Stomach (tissue), 4 donors: ENCODE data around the gene PBXIP1.

Source experiments
- EP300 ChIP-seq: sonication (generic); formaldehyde crosslinking; IDR thresholded peaks from one replicate; pipeline ENCODE4 v1.6.1; 2017; ENCODE audit warnings: antibody characterized with exemption
- POLR2A ChIP-seq, 4 donors: fragments of 450-650 bp; IDR thresholded peaks; one replicate each; pipeline ENCODE4 v1.6.1; 2016; ENCODE audit warnings: antibody characterized with exemption in 4 of 4, control low read depth in 2 of 4, mild to moderate bottlenecking in 1 of 4, moderate library complexity in 1 of 4
- POLR2AphosphoS5 ChIP-seq, 3 donors: sonication (generic); formaldehyde crosslinking; IDR thresholded peaks; one replicate each; pipeline ENCODE4 v1.6.1; 2016; ENCODE audit warnings: antibody characterized with exemption in 3 of 3
- TF ChIP-seq, protein P1 (sequence below), 7 experiments: fragments of 450-650 bp in 4 of 7; fragments of 200-600 bp in 3 of 7; sonication (generic) in 3 of 7; IDR thresholded peaks; one replicate each; pipeline ENCODE4 v1.5.1; 2016 to 2019; ENCODE audit warnings: antibody characterized with exemption in 7 of 7, control low read depth in 2 of 7, mild to moderate bottlenecking in 1 of 7

DNA sequence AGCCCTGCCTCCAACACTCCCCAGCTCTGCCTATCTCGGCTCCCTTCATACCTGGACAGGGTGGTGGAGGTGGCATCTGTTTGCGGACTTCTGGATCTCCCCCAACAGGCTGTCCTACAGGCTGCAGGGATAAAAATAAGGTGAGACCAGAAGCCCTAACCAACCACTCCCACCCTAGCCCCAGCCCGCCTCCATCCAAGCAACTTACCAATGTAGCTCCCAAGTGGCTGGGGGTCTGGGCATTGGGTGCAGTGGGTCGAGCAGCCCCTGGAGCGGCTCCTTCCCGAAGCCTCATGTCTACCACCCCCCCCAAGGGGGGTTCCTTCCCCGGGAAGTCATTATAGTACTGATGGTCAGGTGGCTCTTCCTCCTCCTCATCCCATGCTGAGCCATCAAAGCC is 10.2 kb upstream of the PBXIP1 start:
- TF ChIP-seq, protein P1, sequence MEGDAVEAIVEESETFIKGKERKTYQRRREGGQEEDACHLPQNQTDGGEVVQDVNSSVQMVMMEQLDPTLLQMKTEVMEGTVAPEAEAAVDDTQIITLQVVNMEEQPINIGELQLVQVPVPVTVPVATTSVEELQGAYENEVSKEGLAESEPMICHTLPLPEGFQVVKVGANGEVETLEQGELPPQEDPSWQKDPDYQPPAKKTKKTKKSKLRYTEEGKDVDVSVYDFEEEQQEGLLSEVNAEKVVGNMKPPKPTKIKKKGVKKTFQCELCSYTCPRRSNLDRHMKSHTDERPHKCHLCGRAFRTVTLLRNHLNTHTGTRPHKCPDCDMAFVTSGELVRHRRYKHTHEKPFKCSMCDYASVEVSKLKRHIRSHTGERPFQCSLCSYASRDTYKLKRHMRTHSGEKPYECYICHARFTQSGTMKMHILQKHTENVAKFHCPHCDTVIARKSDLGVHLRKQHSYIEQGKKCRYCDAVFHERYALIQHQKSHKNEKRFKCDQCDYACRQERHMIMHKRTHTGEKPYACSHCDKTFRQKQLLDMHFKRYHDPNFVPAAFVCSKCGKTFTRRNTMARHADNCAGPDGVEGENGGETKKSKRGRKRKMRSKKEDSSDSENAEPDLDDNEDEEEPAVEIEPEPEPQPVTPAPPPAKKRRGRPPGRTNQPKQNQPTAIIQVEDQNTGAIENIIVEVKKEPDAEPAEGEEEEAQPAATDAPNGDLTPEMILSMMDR (IDR thresholded peaks at IDR 0.05) = no peak
- no peak for TF ChIP-seq POLR2AphosphoS5 (IDR thresholded peaks at IDR 0.05)
- TF ChIP-seq POLR2A (IDR thresholded peaks at IDR 0.05) = no peak
- no peak for TF ChIP-seq EP300
